ENCODE data around the gene SYDE2. TPM values are rescaled to one million over a fixed set of nuclear protein-coding genes. Genes with fewer than 3 reads are reported as not detected.

SYDE2 gene
- total RNA-seq, 6 experiments from 2014 or later, result 9.1 to 12.3 (median 10.3) TPM

DNA sequence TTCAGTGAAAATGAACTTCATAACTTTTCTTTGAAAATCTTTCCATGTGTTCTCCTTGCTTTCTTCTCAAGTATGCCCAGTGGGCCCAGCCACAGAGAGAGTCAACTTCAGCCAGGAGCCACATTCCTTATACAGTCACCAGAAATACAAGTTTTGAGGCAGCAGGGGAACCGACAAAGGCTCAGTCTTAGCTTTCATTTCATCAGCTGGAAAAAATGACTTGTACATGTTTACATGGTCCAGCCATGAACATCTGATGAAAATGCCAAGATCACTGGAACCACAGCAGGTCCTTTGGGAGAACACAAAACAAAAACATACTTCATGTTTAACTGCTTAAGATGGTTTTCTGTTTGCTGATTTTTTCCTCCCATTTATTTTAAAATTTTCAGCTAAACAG, 72.5 kb downstream of the SYDE2 start:
- DNase-seq, result peak; percentile 22
- H3K27me3 Mint-ChIP-seq (ENCODE audit: insufficient read depth), result peaks cover 3% of the 10 kb centered on the region
- H3K9me3 Mint-ChIP-seq, result no peaks in the 10 kb centered on the region
- peaks cover 10% of the 10 kb centered on the region for H3K4me1 Mint-ChIP-seq (ENCODE audit: low read depth)
- no peaks in the 10 kb centered on the region for H3K36me3 Mint-ChIP-seq (ENCODE audit: low read depth)
- H3K27ac Mint-ChIP-seq, result 0 out of 2 replicates have a peak overlapping the region, but pooled peaks have one; percentile 15
- TF ChIP-seq, protein P1, sequence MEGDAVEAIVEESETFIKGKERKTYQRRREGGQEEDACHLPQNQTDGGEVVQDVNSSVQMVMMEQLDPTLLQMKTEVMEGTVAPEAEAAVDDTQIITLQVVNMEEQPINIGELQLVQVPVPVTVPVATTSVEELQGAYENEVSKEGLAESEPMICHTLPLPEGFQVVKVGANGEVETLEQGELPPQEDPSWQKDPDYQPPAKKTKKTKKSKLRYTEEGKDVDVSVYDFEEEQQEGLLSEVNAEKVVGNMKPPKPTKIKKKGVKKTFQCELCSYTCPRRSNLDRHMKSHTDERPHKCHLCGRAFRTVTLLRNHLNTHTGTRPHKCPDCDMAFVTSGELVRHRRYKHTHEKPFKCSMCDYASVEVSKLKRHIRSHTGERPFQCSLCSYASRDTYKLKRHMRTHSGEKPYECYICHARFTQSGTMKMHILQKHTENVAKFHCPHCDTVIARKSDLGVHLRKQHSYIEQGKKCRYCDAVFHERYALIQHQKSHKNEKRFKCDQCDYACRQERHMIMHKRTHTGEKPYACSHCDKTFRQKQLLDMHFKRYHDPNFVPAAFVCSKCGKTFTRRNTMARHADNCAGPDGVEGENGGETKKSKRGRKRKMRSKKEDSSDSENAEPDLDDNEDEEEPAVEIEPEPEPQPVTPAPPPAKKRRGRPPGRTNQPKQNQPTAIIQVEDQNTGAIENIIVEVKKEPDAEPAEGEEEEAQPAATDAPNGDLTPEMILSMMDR (IDR thresholded peaks at IDR 0.05), result no peak
- H3K4me3 Mint-ChIP-seq, result 0 out of 2 replicates have a peak overlapping the region, but pooled peaks have one; percentile 3

DNA sequence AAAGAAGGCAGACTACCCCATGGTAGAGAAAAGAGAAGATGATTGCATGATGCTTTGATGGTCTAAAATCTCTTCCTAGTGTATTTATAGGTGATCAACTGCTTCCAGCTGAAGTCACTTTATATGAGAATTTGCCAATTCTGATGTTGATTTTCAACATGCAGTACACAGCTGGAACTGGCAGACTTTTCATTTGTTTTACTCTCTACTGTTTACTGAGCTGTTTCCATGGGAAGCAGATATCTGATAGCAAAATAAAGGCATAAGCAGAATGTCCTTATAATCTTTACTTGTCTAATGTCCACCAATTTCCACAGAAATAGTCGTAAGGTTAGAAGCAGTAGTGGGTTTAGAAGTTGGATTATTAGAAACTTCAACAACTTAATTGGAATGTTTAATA, 74.9 kb downstream of the SYDE2 start:
- TF ChIP-seq, protein P1 (IDR thresholded peaks at IDR 0.05), result no peak
- H3K4me1 Mint-ChIP-seq (ENCODE audit: low read depth), result peaks cover 24% of the 10 kb centered on the region
- H3K27me3 Mint-ChIP-seq (ENCODE audit: insufficient read depth), result peaks cover 4% of the 10 kb centered on the region
- no peak for DNase-seq
- no peak overlapping the region for H3K27ac Mint-ChIP-seq
- no peaks in the 10 kb centered on the region for H3K36me3 Mint-ChIP-seq (ENCODE audit: low read depth)
- no peak overlapping the region for H3K4me3 Mint-ChIP-seq
- no peaks in the 10 kb centered on the region for H3K9me3 Mint-ChIP-seq

DNA sequence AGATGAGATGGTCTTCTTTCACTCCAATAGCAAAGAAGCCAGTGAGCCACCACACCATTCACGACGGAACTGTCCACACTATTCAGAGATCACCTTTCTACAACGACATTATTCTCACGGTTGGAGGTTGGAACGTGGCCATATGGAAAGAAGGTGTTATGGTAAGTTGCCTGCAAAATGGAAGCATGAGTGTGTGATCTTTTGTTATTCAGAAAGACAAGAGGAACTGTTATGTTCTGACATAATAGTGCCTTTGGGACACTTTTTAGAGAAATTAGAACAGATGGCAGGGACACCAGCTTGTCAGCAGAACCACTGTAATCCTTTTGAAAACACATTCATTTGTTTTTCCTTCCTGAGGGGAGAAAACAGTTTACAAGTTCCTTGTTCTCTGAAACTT, 76.7 kb downstream of the SYDE2 start:
- H3K4me3 Mint-ChIP-seq, result no peak overlapping the region
- H3K27ac Mint-ChIP-seq, result no peak overlapping the region
- no peaks in the 10 kb centered on the region for H3K36me3 Mint-ChIP-seq (ENCODE audit: low read depth)
- no peak for DNase-seq
- H3K9me3 Mint-ChIP-seq, result no peaks in the 10 kb centered on the region
- H3K27me3 Mint-ChIP-seq (ENCODE audit: insufficient read depth), result peaks cover 4% of the 10 kb centered on the region
- H3K4me1 Mint-ChIP-seq (ENCODE audit: low read depth), result peaks cover 26% of the 10 kb centered on the region
- TF ChIP-seq, protein P1 (IDR thresholded peaks at IDR 0.05), result no peak

DNA sequence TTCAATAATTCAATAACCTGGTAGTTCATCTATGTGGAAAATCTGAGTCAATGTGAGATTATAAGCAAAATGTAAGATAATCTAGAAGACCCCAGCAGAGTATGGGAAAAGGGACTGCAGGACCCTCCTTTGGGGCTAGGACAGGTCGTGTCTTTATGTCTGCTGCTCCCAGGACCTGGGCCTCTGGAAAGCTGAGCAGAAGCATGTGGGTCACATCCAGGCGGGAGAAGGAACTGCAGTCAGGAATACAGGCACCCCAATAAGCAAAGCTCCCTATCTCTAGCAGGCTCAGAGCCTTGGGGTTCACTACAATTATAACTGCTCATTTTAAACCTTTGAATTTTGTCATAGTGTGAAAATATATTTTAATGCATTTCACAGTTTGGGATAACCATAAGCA, 78.6 kb downstream of the SYDE2 start:
- no peak for DNase-seq
- Mint-ChIP-seq H3K9me3 (no peaks in the 10 kb centered on the region), H3K27me3 (ENCODE audit: insufficient read depth) (peaks cover 4% of the 10 kb centered on the region), H3K36me3 (ENCODE audit: low read depth) (no peaks in the 10 kb centered on the region), H3K4me3 (no peak overlapping the region), H3K4me1 (ENCODE audit: low read depth) (peaks cover 24% of the 10 kb centered on the region), H3K27ac (no peak overlapping the region)
- TF ChIP-seq, protein P1 (IDR thresholded peaks at IDR 0.05), result peak; percentile 25; the same call in 1 of the 2 replicates

DNA sequence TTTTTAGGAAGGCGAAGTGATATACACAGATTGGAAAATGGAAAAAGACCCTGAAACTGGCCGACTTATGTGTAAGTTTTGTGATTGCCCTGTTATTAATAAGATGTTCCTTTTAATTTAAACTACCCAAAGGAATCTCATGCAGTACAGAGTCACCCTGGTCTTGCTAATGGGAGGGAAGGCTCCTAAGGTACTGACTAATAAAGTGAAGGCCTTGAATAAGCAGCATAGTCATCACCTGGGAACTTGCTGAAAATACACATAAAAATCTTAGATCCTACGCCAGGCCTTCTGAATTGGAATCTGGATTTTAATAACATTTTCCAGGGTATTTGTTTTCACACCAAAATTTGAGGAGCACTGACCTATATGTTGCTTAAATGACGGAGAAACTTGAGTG, 79.1 kb downstream of the SYDE2 start:
- H3K4me3 Mint-ChIP-seq, result no peak overlapping the region
- TF ChIP-seq, protein P1 (IDR thresholded peaks at IDR 0.05), result no peak
- peak; percentile 40 for DNase-seq
- no peaks in the 10 kb centered on the region for H3K36me3 Mint-ChIP-seq (ENCODE audit: low read depth)
- H3K27me3 Mint-ChIP-seq (ENCODE audit: insufficient read depth), result peaks cover 2% of the 10 kb centered on the region
- H3K4me1 Mint-ChIP-seq (ENCODE audit: low read depth), result peaks cover 28% of the 10 kb centered on the region
- no peak overlapping the region for H3K27ac Mint-ChIP-seq
- no peaks in the 10 kb centered on the region for H3K9me3 Mint-ChIP-seq

DNA sequence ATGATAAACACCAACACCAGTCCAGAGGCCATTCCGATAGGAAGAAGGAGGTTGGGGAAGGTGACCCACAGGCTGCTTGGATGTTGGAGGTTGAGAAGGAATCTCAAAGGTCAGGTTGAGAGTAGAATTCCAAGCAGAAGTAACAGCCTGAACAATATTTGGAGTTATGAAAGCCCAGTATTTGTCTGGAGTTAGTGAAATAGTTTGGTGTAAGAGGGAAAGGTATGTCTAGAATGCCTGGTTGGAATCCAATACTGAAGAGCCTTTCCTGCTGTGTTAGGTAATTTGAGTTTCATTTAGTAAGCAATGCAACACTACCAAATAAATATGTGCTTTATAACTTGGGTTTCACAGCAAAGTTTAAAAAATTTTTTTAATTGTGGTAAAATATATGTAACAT, 82.1 kb downstream of the SYDE2 start:
- no peaks in the 10 kb centered on the region for H3K36me3 Mint-ChIP-seq (ENCODE audit: low read depth)
- no peak overlapping the region for H3K4me3 Mint-ChIP-seq
- H3K27me3 Mint-ChIP-seq (ENCODE audit: insufficient read depth), result peaks cover 1% of the 10 kb centered on the region
- no peaks in the 10 kb centered on the region for H3K9me3 Mint-ChIP-seq
- DNase-seq, result no peak
- TF ChIP-seq, protein P1 (IDR thresholded peaks at IDR 0.05), result no peak
- H3K27ac Mint-ChIP-seq, result peak overlapping the region; percentile 51; the same call in 1 of the 2 replicates
- peaks cover 30% of the 10 kb centered on the region for H3K4me1 Mint-ChIP-seq (ENCODE audit: low read depth)
